HG03460 (cell line): ENCODE measurements around the gene CD200R1L.

Experiments
- ATAC-seq: cut with Tn5 transposase; IDR thresholded peaks from one replicate; pipeline ENCODE4 v1.9.1; 2021; ENCODE audit not compliant: unreplicated experiment

Gene CD200R1L

DNA sequence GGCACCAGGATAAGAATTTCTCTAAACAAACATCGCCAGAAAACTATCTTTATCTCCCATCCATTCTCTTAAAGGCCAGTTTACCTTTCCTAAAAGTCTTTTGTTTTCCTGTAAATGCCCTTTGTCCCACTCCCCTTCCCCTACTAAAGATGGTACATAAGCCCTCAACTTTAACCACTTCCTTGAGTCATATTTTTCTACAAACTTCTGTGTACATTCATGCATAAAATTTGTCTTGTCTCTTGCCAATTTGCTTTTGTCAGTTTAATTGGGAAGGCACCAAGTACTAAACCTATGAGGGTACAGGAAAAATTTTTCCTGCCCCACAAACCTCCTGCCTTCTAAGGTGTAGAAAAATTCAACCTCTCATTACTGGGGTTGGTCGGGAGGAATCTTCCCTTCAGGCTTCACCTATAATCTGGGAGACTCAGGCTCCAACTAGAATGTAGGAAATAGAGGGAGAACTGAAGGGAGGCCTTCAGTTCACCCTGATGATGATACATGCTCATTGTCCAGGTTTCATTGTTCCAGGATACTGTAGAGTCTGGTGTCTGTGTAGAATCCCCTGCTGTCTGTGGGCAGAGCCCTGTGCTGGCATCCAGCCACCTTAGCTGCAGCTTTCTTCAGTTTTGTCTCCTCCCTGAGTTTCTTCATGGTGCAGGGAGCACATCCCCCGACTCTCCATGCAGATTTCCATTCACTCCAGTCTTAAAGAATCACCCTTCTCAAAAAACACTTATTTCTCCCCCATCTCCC, 53.2 kb downstream of the CD200R1L start:
- ATAC-seq: no peak

- no peak for ATAC-seq
Measured at GRCh38 chr3:112791736-112792135, 54.9 kb downstream of the CD200R1L start.

DNA sequence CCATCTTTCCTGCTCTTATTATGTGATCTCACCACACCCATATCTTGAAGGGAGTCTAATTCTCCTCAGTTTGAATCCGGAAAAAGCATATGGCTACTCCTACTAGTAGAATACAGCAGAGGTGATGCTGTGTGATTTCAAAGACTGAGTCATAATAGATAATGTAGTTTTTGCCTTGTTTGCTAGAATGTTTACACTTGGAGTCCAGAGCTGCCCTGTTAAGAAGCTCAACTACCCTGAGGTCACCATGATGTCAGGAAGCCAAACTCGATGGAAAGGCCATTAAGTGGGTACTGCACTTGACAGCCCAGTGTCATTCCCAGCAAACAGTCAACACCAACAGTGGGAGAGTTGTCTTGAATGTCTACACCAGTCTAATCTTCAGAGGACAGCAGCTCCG, 56.9 kb downstream of the CD200R1L start:
- ATAC-seq: no peak

DNA sequence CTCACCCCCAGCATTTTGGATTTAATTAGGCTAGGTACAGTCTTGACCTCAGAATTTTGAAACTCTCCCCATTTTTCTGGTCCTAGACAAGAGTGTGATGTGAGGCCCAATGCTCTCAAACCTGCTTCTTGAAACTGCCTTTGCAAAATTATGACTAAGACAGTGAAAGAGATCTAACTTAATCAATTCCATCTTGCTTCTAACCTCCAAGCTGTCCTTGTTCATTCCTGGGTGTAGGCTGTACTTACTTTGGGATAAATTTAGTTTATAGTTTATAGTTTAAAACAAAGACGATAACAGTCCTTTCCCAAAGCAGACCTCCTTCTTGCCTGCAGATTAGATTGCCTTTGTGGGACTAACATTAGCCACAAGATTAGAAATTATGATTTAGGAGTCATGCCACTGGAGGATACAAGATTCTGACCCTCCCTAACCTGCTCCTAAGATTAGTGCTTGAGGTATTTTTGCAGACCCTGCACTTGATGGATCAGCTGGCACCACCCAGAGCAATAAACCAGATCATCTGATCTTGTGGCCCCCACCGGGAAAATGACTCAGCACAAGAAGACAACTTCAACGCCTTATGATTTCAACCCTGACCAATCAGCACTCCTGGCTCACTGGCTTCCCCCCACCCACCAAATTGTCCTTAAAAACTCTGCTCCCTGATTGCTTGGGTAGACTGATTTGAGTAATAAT, 59.6 kb downstream of the CD200R1L start:
- no peak for ATAC-seq

- ATAC-seq: no peak
Measured at GRCh38 chr3:112786002-112786590, 60.6 kb downstream of the CD200R1L start.

GRCh38 chr3:112785321-112786001, 61.2 kb downstream of the CD200R1L start:
- ATAC-seq: no peak

GRCh38 chr3:112782491-112782890, 64.2 kb downstream of the CD200R1L start:
- ATAC-seq: no peak

DNA sequence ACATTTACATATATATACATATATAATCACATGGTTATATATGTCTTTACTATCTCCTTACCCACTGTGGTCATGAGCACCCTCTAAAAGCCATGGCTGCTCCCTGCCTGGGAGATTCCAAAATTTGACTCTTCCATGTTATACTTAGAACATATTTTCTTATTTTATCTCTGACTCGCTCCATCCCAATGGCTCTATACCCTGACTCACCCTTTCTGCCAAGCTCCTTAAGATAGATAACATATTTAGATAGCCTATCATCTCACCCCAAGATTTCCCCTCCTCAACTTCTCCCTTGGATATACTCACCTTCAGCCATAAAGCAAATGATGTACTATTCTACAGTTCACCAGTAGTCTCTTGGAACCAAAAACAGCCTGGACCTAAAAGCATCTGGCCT, 65.1 kb downstream of the CD200R1L start:
- no peak for ATAC-seq

DNA sequence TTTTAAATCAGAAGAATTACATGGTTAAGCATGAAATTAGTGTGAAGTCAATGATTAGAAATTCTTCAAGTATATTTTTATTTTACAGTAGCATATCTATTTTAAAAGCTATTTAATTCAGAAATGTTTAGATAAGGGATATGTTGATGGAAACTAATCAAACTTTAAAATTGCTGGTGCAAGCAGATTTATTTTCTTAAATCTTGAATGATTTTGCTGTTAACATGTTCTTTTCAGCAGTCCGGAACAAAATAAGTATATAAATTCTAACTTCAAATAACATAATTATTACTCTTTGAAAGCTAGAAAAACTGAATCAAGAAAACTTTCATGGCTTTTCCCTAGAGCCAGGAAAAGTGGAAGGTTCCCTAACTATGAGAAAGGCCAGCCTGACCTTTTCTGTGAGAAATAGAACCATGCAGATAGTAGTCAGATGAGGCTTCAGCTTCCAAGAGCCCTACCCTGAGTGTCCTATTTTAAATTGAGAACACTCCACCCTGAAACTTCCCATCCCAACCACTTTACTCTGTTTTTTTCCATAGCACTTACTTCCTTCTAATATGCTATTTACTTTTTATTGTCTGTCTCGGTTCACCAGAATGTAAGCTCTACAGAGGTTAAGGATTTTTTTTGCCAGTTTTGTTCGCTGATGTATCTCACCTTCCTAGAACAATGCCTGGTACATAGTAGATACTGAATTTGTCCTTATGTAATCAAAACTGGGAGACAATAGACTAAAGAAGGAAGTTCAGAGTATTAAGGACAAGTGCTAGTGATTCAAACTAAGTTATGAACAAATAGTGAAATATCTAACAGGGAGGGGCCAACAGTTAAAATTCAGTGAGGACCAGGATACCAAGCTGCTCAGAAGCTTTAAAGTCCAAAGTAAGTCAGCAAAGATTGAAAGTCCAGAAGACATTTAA, 66.8 kb downstream of the CD200R1L start:
- no peak for ATAC-seq

- no peak for ATAC-seq
Measured at GRCh38 chr3:112779011-112779410, 67.7 kb downstream of the CD200R1L start.

DNA sequence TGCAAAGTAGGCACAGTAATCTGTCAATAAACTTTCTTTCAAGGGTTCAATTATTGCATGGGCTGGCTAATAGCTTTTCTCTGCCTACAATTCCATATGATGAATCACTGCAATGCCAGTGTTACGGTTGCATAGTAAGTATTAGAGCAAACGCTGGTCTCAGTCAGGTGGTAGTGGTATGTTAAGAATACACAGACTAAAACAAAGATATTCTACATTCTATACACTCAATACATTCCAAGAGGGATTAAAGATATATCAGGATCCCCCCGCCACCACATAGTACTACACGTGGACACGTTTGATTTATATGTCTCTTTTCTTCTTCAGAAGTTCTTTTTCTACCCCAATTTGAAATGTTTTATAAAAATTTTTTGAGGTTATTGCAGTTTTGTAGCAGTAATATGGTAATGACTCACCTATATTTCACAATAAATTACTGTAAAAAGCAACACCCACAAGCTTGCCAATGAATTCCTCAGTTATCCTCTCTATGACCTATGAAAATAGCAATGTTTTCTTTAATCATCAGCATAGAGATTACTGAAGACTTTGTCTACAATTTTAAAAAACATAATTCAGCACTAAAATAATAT, 68.2 kb downstream of the CD200R1L start:
- ATAC-seq: no peak

DNA sequence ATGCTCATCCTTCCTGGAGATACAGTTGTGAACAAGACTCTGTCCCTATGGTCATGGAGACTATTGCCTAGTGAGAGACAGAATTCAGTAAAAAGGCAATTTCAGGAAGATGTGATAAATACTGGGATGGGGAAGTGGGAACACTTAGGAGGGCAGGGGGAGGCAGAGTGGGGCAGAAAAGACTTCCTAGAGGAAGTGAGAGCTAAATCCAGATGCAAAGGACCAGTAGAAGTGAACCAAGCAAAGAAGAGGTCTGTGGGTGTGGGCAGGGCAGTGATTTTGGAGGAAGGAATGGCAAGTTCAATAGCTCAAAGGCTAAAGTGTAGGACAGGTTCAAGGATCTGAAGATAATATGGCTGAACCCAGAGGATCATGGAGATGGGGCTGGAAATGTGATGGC, 68.9 kb downstream of the CD200R1L start:
- no peak for ATAC-seq

- ATAC-seq: no peak
Measured at GRCh38 chr3:112776836-112777235, 69.8 kb downstream of the CD200R1L start.

- no peak for ATAC-seq
Measured at GRCh38 chr3:112776000-112776399, 70.7 kb downstream of the CD200R1L start.

DNA sequence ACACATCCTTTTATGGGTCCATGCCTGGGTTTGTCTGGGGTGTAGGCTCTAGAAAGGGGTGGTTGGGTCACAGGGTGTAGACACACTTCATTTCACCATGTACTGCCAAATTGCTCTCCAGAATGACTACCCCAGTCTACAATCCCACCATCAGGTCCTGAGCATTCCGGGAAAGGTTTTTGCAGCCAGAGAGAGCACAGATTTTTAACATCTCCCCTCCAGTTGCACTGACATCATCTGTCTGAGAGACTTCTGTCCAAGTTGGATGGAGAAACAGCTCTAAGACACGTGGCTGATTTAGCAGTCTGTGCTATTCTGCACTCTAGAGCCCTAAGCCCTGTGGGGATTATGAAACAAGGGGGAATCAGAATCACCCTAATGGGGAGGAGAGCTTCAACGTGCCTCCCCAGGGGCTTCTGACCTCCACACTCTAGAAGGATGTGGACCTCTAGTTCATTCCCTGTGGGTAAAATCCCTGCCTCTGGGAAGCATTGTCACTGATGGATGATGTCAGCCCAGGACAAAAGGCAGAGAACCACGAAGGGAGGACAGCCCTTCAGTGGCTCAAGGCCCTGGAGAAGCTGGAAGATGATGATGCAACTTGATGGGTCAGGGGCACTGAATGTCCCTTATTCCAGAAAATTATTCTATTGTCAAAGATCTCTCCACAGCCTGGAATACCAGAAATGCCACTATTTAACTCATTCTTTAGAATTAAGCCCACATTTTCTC, 71.5 kb downstream of the CD200R1L start:
- no peak for ATAC-seq

DNA sequence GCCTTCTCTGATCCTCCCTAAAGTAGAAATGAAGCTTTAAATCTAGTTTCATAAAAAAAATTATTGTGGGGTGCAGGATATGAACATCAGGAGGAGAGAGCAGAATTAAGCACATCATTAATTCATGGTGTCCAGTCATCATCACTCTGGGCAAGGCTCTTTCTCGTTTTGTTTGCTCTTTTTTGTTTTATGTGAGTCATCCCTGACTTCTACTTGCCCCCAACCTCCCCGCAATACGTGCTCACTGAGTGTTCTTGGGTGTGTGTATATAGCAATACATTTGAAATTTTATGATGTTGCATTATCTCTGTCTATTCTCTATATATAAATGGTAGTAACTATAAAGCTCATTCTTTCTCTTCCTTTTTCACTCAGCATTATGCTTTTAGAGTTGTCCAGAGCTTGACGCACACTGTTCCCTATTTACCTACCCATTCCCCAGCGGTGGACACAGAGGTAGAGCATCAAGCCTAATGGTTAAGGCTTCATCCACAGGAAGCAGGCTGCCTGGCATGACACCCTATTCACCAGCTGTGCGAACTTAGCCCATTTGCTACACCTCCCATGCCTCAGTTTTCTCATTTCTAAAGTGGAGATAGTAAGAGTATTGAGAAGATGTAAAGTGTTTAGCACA, 72.3 kb downstream of the CD200R1L start:
- no peak for ATAC-seq

DNA sequence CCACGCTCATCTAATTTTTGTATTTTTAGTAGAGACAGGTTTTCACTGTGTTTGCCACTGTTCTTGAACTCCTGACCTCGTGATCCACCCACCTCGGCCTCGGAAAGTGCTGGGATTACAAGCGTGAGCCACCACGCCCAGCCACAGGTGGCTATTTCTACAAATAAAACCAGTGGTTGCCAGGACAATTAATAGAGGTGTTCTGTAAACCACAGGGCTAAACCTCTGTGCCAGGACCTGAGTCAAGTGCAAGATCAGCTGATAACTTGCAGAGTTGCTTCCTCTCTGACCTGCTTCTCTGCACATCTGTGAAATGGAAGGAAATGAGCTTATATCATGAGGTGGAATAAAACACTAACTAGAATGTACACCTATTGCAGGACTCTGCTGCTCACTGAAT, 72.8 kb downstream of the CD200R1L start:
- no peak for ATAC-seq

- ATAC-seq: no peak
Measured at GRCh38 chr3:112770951-112771350, 75.7 kb downstream of the CD200R1L start.

DNA sequence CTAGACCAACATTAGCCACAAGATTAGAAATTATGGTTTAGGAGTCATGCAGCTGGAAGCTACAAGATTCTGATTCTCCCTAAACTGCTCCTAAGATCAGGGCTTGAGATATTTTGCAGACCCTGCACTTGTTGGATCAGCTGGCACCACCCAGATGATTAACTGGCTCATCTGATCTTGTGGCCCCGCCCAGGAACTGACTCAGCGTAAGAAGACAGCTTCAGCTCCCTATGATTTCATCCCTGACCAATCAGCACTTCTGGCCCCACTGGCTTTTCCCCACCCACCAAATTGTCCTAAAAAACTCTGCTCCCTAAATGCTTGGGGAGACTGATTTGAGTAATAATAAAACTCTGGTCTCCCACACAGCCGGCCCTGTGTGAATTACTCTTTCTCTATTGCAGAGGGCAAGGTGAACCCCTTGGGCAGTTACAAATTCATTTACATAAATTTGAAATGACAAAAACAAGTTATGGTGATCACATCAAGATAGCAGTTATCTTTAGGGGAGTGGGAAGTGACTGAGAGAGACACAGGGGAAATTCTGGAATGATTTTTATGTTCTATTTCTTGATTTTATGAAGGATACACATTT, 76.5 kb downstream of the CD200R1L start:
- ATAC-seq: no peak
